ENCODE data around the gene CNIH2. TPM values are rescaled to one million over a fixed set of nuclear protein-coding genes. Genes with fewer than 3 reads are reported as not detected.

The CNIH2 gene
- total RNA-seq, 1 experiment from 2014 or later, result 1.3 TPM

DNA sequence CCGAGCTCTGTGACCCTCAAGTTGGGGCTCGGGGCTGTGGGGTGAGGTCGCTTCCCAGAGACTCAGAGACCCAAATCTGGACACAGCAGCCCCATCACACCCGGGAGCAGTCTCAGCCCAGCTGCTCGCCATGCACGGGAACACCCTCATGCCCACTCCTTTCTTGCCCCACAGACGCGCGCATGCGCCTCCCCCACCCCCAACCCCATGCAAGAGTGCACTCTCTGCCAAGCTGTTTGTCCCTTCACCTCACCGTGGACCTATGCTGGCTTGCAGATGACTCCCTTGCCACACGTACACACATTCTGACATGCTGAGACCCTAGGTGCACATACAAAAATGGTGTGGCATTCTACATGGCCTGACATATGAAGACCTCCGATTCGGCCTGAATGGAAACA, 39.3 kb downstream of the CNIH2 start:
- H2AFZ ChIP-seq (ENCODE audit: low read depth, low read length, poor library complexity, severe bottlenecking), result no peak overlapping the region
- DNase-seq (ENCODE audit: low read depth, low spot score) (no peak), ATAC-seq (no peak)
- no TSS peak for BruUV-seq (replicated peaks)
- H3K79me2 ChIP-seq (ENCODE audit: insufficient read depth, low read length), result no peaks in the 10 kb centered on the region
- no peaks in the 10 kb centered on the region for H3K9me3 ChIP-seq (ENCODE audit: control insufficient read depth in 1 of 2, insufficient read depth in 1 of 2, low read depth in 1 of 2, low read length in 2 of 2)
- H4K20me1 ChIP-seq (ENCODE audit: insufficient read depth), result no peaks in the 10 kb centered on the region
- H3K27ac ChIP-seq (ENCODE audit: low read depth, low read length), result no peak overlapping the region
- H3K36me3 ChIP-seq (ENCODE audit: control insufficient read depth in 1 of 2, insufficient read depth in 2 of 2, low read length in 2 of 2), result no peaks in the 10 kb centered on the region
- intact Hi-C loops (cut with micrococcal nuclease), result no loop called here
- no peak for TF ChIP-seq TCF7L2 (IDR thresholded peaks at IDR 0.05; ENCODE audit: borderline replicate concordance, extremely low read depth, insufficient read depth, insufficient read length)
- no peak for TF ChIP-seq SRF (IDR thresholded peaks at IDR 0.05; ENCODE audit: low read depth)
- no peak for TF ChIP-seq CTCF (IDR thresholded peaks at IDR 0.05 in 2 of 3, conservative IDR thresholded peaks at IDR 0.05 in 1 of 3; ENCODE audit: borderline replicate concordance in 1 of 3, insufficient read depth in 1 of 3, low read depth in 2 of 3, low read length in 2 of 3)
- TF ChIP-seq SP1 (IDR thresholded peaks at IDR 0.05; ENCODE audit: low read depth), result no peak
- H3K27me3 ChIP-seq (ENCODE audit: insufficient read depth, low read length), result no peaks in the 10 kb centered on the region
- RAD21 ChIA-PET (ENCODE audit: low non-redundant PET in 1 of 2, low total read pairs in 2 of 2, uncharacterized antibody in 2 of 2, unreplicated experiment in 2 of 2), result no interaction called here
- no peaks in the 10 kb centered on the region for H3K9me2 ChIP-seq (ENCODE audit: insufficient read depth)
- no peak overlapping the region for H3K4me2 ChIP-seq (ENCODE audit: low read length)
- H3K4me1 ChIP-seq (ENCODE audit: control insufficient read depth in 1 of 2, insufficient read depth in 2 of 2, low read length in 2 of 2), result peaks cover 10 to 15% of the 10 kb centered on the region in 2 experiments
- CTCF ChIA-PET, result no interaction called here
- no peak overlapping the region for H3K9ac ChIP-seq (ENCODE audit: low read length)
- POLR2A ChIA-PET, result no interaction called here
- H3K4me3 ChIP-seq (replicated peaks in 1 of 2; ENCODE audit: low read depth in 1 of 2, low read length in 2 of 2), result no peak overlapping the region

- intact Hi-C loops (cut with micrococcal nuclease), result no loop called here
- no TSS peak for BruUV-seq (replicated peaks)
- H3K9me2 ChIP-seq (ENCODE audit: insufficient read depth), result no peaks in the 10 kb centered on the region
- H3K4me2 ChIP-seq (ENCODE audit: low read length), result no peak overlapping the region
- DNase-seq (ENCODE audit: low read depth, low spot score), result no peak
- no peaks in the 10 kb centered on the region for H3K79me2 ChIP-seq (ENCODE audit: insufficient read depth, low read length)
- H3K4me3 ChIP-seq (replicated peaks in 1 of 2; ENCODE audit: low read depth in 1 of 2, low read length in 2 of 2), result no peak overlapping the region
- no peaks in the 10 kb centered on the region for H3K9me3 ChIP-seq (ENCODE audit: control insufficient read depth in 1 of 2, insufficient read depth in 1 of 2, low read depth in 1 of 2, low read length in 2 of 2)
- no peaks in the 10 kb centered on the region for H3K36me3 ChIP-seq (ENCODE audit: control insufficient read depth in 1 of 2, insufficient read depth in 2 of 2, low read length in 2 of 2)
- H3K9ac ChIP-seq (ENCODE audit: low read length), result no peak overlapping the region
- H3K27ac ChIP-seq (ENCODE audit: low read depth, low read length), result no peak overlapping the region
- ChIA-PET CTCF (no interaction called here), RAD21 (ENCODE audit: low non-redundant PET in 1 of 2, low total read pairs in 2 of 2, uncharacterized antibody in 2 of 2, unreplicated experiment in 2 of 2) (no interaction called here), POLR2A (no interaction called here)
- no peaks in the 10 kb centered on the region for H4K20me1 ChIP-seq (ENCODE audit: insufficient read depth)
- no peaks in the 10 kb centered on the region for H3K27me3 ChIP-seq (ENCODE audit: insufficient read depth, low read length)
- peaks cover 10 to 11% of the 10 kb centered on the region in 2 experiments for H3K4me1 ChIP-seq (ENCODE audit: control insufficient read depth in 1 of 2, insufficient read depth in 2 of 2, low read length in 2 of 2)
- no peak for ATAC-seq
- no peak overlapping the region for H2AFZ ChIP-seq (ENCODE audit: low read depth, low read length, poor library complexity, severe bottlenecking)
- TF ChIP-seq YY1 (IDR thresholded peaks at IDR 0.05; ENCODE audit: extremely low read depth, insufficient replicate concordance, low read depth, low read length) (no peak), ZFX (IDR thresholded peaks at IDR 0.05) (no peak)
These were observed 40.0 kb downstream of the CNIH2 start for GRCh38 chr11:66317723-66318599.

Data from HCT116 (cell line).